ENCODE data around the gene NOL4L. TPM values are rescaled to one million over a fixed set of nuclear protein-coding genes. Genes with fewer than 3 reads are reported as not detected.

NOL4L gene
- total and polyA plus RNA-seq, 2 donors (not counting 3 experiments of a cell fraction or from before 2014, with no cell fraction given), result 55.2 to 79.6 TPM

- H3K9ac ChIP-seq (replicated peaks; ENCODE audit: extremely low read depth, insufficient read depth, low read length), result peak overlapping the region; percentile 92
- DNase-seq (ENCODE audit: low read depth, low spot score), result peak; percentile 62
- H3K4me1 ChIP-seq (ENCODE audit: control insufficient read depth, extremely low read depth, insufficient read depth, low read length), result peaks cover 41% of the 10 kb centered on the region
- peaks cover 2% of the 10 kb centered on the region for H4K20me1 ChIP-seq (replicated peaks; ENCODE audit: control insufficient read depth, extremely low read depth, insufficient read depth, low read length)
- H3K27me3 ChIP-seq (ENCODE audit: control insufficient read depth in 2 of 2, insufficient read depth in 2 of 2, low read length in 2 of 2), result no peaks in the 10 kb centered on the region
- H3K4me3 ChIP-seq (replicated peaks in 1 of 3; ENCODE audit: insufficient read depth in 1 of 3, low read depth in 1 of 3, low read length in 3 of 3), result peak overlapping the region; percentile 37 to 66 (median 60)
- no peaks in the 10 kb centered on the region for H3K36me3 ChIP-seq (ENCODE audit: control insufficient read depth in 2 of 2, extremely low read depth in 1 of 2, insufficient read depth in 2 of 2, low read length in 2 of 2)
- no peaks in the 10 kb centered on the region for H3K9me1 ChIP-seq (replicated peaks; ENCODE audit: control insufficient read depth, extremely low read depth, insufficient read depth, low read length)
- POLR2A ChIA-PET, result interaction anchor here (0.6 to 2.6 kb wide), 3 partner anchors 13 to 368 kb away, joined by 7 to 8 read pairs (median 7); no protein-coding TSS in a partner anchor
- CTCF ChIA-PET, result interaction anchor here (0.8 to 4.5 kb wide), 19 partner anchors 9 to 168 kb away, joined by 3 to 45 read pairs (median 5); no protein-coding TSS in a partner anchor
- H3K79me2 ChIP-seq (ENCODE audit: control insufficient read depth, insufficient read depth, low read length), result peaks cover 38% of the 10 kb centered on the region
- TF ChIP-seq POLR2A (IDR thresholded peaks at IDR 0.05; ENCODE audit: low read depth, low read length) (peak; percentile 13), FOS (IDR thresholded peaks at IDR 0.05; ENCODE audit: borderline replicate concordance, insufficient read depth, low read length) (no peak), MYC (IDR thresholded peaks at IDR 0.05; ENCODE audit: low read depth, low read length) (no peak), JUN (IDR thresholded peaks at IDR 0.05; ENCODE audit: borderline replicate concordance, insufficient read depth, insufficient read length, low read depth) (no peak)
- peak overlapping the region; percentile 86 for H3K4me2 ChIP-seq (ENCODE audit: insufficient read depth, low read length)
- peak overlapping the region; percentile 96 for H3K27ac ChIP-seq (ENCODE audit: insufficient read depth, low read depth, low read length)
- no peak for FAIRE-seq
- no peaks in the 10 kb centered on the region for H3K9me3 ChIP-seq (replicated peaks; ENCODE audit: control insufficient read depth, insufficient read depth, low read length)
- dilution Hi-C loops (cut with MboI; ENCODE audit: extremely low pct_ligation_motif_present, low sequenced_read_pairs) (no loop called here), intact Hi-C loops (cut with micrococcal nuclease) (loop anchor here (1.0 kb wide), 1 partner anchor 19 kb away; no protein-coding TSS in a partner anchor)
- BruUV-seq (replicated peaks), result TSS peak; percentile 51
- H2AFZ ChIP-seq (ENCODE audit: low read depth, low read length), result peak overlapping the region; percentile 48
Measured at GRCh38 chr20:32484225-32484957, 100.7 kb downstream of the NOL4L start.

- H3K27me3 ChIP-seq (ENCODE audit: control insufficient read depth in 2 of 2, insufficient read depth in 2 of 2, low read length in 2 of 2), result no peaks in the 10 kb centered on the region
- ChIA-PET CTCF (interaction anchor here (1.0 to 4.5 kb wide), 7 partner anchors 12 to 169 kb away, joined by 3 to 45 read pairs (median 22); no protein-coding TSS in a partner anchor), POLR2A (interaction anchor here (0.6 to 2.6 kb wide), 3 partner anchors 14 to 367 kb away, joined by 3 to 7 read pairs (median 7); no protein-coding TSS in a partner anchor)
- DNase-seq (ENCODE audit: low read depth, low spot score) (peak; percentile 75), FAIRE-seq (peak; percentile 55)
- dilution Hi-C loops (cut with MboI; ENCODE audit: extremely low pct_ligation_motif_present, low sequenced_read_pairs), result no loop called here
- TF ChIP-seq GATA2 (IDR thresholded peaks at IDR 0.05; ENCODE audit: insufficient read depth, insufficient read length, low read depth, low read length) (peak; percentile 7), POLR2A (IDR thresholded peaks at IDR 0.05; ENCODE audit: low read depth, low read length) (peak; percentile 84), EZH2 (IDR thresholded peaks at IDR 0.05; ENCODE audit: borderline replicate concordance, low read depth, low read length, severe bottlenecking) (no peak), POLR2AphosphoS5 (IDR thresholded peaks at IDR 0.05; ENCODE audit: insufficient read depth, low read depth, low read length) (peak; percentile 87), MAX (IDR thresholded peaks at IDR 0.05; ENCODE audit: insufficient read depth, insufficient read length) (no peak), JUN (IDR thresholded peaks at IDR 0.05; ENCODE audit: borderline replicate concordance, insufficient read depth, insufficient read length, low read depth) (no peak), CTCF (IDR thresholded peaks at IDR 0.05; ENCODE audit: extremely low read depth in 1 of 2, insufficient read depth in 1 of 2, low read depth in 1 of 2, low read length in 2 of 2) (peak in 1 of 2 donors; percentile 11), FOS (IDR thresholded peaks at IDR 0.05; ENCODE audit: borderline replicate concordance, insufficient read depth, low read length) (peak; percentile 33), MYC (IDR thresholded peaks at IDR 0.05; ENCODE audit: low read depth, low read length) (no peak)
- H3K9me1 ChIP-seq (replicated peaks; ENCODE audit: control insufficient read depth, extremely low read depth, insufficient read depth, low read length), result no peaks in the 10 kb centered on the region
- intact Hi-C loops (cut with micrococcal nuclease), result loop anchor here (1.0 kb wide), 2 partner anchors 18 to 125 kb away; partner anchors contain the start of gene ASXL1
- H4K20me1 ChIP-seq (replicated peaks; ENCODE audit: control insufficient read depth, extremely low read depth, insufficient read depth, low read length), result peaks cover 2% of the 10 kb centered on the region
- H3K4me1 ChIP-seq (ENCODE audit: control insufficient read depth, extremely low read depth, insufficient read depth, low read length), result peaks cover 49% of the 10 kb centered on the region
- H3K79me2 ChIP-seq (ENCODE audit: control insufficient read depth, insufficient read depth, low read length), result peaks cover 46% of the 10 kb centered on the region
- no peaks in the 10 kb centered on the region for H3K36me3 ChIP-seq (ENCODE audit: control insufficient read depth in 2 of 2, extremely low read depth in 1 of 2, insufficient read depth in 2 of 2, low read length in 2 of 2)
- peak overlapping the region; percentile 49 for H3K27ac ChIP-seq (ENCODE audit: insufficient read depth, low read depth, low read length)
- no peak overlapping the region for H3K4me2 ChIP-seq (ENCODE audit: insufficient read depth, low read length)
- no peak overlapping the region for H2AFZ ChIP-seq (ENCODE audit: low read depth, low read length)
- no peaks in the 10 kb centered on the region for H3K9me3 ChIP-seq (replicated peaks; ENCODE audit: control insufficient read depth, insufficient read depth, low read length)
- H3K9ac ChIP-seq (replicated peaks; ENCODE audit: extremely low read depth, insufficient read depth, low read length), result peak overlapping the region; percentile 92
- no TSS peak for BruUV-seq (replicated peaks)
- peak overlapping the region; percentile 42 to 96 (median 89) for H3K4me3 ChIP-seq (replicated peaks in 1 of 3; ENCODE audit: insufficient read depth in 1 of 3, low read depth in 1 of 3, low read length in 3 of 3)
Measured at GRCh38 chr20:32483351-32484224, 101.5 kb downstream of the NOL4L start.

All from endothelial cell of umbilical vein (primary cell).